Skin epidermis (tissue), 12 donors: ENCODE data around the gene HDAC11.

ENCODE experiments used
- H3K27ac ChIP-seq, 21 experiments: fragments of 200-600 bp; sonication (generic) in 11 of 21; one replicate each; pipeline ENCODE4 v1.5.0; 2020; ENCODE audit warnings: mild to moderate bottlenecking in 3 of 21, inconsistent platforms in 2 of 21, moderate library complexity in 2 of 21
- H3K4me3 ChIP-seq, 7 experiments: fragments of 200-600 bp; sonication (generic) in 2 of 7; one replicate each; pipeline ENCODE4 v1.5.0; 2020; ENCODE audit warnings: inconsistent platforms in 2 of 7, mild to moderate bottlenecking in 2 of 7, moderate library complexity in 1 of 7

HDAC11 gene

DNA sequence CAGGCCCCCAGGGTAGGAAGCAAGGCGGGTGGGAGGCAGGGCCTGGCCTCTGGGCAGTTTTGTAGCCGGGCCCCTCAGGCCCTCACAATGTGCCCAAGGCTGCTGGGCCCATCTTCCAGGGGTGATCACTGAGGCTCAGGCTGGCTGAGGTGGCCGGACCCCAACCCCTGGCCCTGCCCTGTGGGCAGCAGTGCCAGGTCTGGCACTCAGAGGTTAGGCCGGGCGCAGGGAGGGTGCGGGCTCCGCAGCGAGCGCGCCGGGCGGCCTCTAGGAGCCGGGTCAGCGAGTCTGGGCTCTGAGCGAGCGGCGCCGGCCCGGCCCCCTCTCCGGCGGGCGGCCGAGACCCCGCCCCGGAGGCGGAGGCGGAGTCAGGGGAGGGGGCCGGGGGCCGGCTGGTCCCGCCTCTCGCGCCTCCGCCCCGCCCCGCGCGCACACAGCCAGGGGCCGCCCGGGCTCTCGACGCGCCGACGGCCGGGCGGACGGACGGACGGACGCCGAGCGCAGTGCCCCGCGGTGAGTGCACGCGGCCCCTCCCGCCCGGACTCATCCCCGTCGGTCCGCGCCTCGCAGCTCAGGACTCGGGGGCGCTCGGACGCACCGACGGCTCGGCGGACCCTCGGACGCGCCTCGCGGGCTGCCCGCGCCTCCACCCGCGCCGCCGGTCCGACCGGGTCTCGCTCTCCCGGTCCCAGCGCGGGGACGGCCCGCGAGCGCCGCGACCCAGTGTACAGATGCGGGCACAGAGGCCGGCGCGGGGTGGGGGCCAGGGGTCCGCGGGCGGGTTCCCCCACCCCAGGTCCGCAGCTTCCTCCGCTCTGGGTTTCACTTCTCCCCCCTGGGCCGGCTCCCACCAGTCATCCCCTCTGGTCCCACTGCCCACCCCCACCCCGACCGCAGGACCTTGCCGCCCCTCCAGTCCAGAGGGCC lies 68.9 kb downstream of the HDAC11 start, which contains the start of gene FBLN2:
TSS of gene FBLN2 (plus strand) at position 430 of the 927 bp plus-strand sequence. CDS start 21,231 bp downstream, outside the sequence.
- H3K4me3 ChIP-seq = peak within 1 kb of the TSS; percentile 15 to 45 (median 39)
- H3K27ac ChIP-seq = peak within 1 kb of the TSS in 20 of 21 experiments; percentile 35 to 86 (median 72)

DNA sequence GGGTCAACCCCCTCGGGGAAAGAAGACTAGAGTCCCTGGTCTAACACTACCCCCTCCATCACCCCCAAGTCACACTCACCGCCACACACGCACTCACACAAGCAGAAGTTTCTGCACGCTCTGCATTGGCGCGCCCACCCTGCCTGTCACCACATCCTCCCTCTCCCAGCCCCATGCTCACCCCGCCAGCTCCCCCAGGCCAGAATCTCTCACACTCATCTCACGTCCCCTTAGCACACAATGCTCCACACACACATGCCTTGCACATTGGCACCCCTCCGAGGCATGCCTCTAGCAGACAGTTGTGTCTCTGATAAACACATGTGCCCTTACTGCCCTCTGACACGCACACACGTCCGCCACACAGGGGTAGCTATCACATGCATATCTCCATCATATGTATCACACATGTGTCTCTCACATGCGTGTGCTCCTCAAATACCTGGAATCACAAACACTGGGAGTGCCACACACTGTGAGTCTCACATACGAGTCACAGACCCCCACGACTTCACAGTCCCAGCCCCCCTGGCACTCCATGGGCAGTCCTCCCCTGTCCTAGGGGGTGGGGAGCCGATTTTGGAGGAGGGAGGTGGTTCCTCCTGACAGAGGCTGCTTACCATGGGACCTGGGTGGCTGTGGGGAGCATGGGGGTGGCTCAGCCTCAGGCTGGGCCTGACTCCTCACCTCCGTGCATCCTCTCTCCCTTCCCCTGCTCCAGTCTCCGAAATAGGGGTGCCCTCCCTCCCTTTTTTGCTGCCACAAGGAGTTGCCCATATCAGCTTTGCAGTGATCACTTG lies 69.7 kb downstream of the HDAC11 start:
- peak overlapping the region; percentile 15 to 45 (median 39) for H3K4me3 ChIP-seq
- peak overlapping the region in 19 of 21 experiments; percentile 3 to 86 (median 73) for H3K27ac ChIP-seq

DNA sequence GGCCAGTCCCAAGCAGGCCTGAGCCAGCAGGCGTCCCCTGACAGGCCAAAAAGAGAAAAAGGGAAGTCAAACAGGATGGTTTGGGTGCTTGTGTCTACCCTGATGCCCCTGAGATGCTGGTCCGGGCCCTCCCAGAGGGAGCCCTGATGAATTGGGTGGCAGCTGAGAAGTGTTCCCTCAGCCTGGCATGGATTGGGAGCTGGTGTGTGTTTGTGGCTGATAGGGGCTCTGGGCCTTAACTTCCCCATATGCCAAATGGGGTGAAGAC lies 70.3 kb downstream of the HDAC11 start:
- peak overlapping the region; percentile 1 to 45 (median 27) for H3K4me3 ChIP-seq

DNA sequence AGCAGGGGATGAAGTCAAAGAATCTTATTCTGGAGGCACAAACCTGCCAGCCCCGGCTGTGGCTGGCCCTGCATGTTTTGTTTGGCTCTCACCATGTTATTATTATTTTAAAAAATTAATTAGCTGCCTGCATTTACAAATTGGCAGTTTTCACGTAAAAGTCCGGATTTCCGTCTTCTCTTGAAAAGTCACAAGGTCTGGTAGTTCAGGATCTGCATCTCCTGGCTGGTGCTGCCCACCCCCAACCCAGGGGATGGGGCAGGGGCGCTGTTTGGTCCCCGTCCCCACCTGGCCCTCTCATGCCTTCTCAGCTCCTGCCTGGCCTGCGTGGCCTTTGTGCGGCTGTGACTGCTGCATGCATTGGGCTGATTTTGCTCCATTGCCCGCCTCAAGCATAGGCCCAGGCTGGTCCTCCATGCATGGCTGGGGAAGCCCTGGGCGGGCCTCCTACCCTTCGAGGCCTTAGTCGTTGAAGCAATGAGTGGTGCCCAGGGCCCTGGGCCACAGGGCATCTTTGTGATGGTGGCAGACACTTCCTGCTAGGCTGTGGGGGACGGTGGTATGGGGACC lies 70.8 kb downstream of the HDAC11 start:
- Histone ChIP-seq H3K27ac (peak overlapping the region in 10 of 21 experiments; percentile 3 to 85 (median 76)), H3K4me3 (peak overlapping the region in 6 of 7 experiments; percentile 1 to 45 (median 21))

More for the DNA sequence above, 70.3 kb downstream of the HDAC11 start:
- peak overlapping the region in 13 of 21 experiments; percentile 3 to 85 (median 70) for H3K27ac ChIP-seq

DNA sequence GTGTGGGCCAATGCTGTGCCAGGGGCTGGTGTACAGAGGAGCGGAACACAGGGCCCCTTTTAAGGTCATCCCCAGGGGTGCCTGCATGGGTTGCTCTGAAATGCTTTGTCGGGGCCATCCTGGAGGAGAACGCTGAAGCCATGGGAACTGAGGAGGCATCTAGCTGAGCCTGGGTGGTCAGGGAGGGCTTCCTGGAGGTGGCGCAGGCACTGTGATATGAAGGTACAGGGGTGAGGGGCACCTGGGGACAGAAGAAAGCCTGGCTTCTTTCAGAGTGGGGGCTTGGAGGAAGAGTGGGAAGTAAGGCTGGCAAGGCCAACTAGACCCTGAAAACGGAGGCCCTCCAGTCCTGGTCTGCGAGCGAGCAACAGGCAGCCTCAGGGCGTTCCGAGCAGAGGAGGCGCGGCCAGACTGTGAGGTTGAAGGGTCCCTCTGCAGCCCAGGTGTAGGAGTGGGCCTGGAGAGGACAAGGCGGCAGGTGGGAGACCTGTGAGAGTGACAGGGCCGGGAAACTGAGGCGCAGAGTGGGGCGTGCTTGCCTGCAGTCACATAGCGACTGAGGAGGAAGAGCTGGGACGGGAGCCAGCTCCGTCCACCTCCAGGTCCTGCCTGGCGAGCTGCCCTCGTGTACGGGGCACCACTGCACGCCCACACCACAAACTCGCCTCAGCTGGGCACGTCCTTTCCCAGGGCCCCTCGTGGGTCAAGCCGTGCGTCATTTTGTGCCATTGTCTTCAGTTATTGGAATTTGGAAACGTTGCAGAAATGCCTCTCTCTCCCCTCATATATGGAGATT lies 72.9 kb downstream of the HDAC11 start:
- Histone ChIP-seq H3K27ac (peak overlapping the region in 6 of 21 experiments; percentile 25 to 60 (median 34)), H3K4me3 (no peak overlapping the region)

DNA sequence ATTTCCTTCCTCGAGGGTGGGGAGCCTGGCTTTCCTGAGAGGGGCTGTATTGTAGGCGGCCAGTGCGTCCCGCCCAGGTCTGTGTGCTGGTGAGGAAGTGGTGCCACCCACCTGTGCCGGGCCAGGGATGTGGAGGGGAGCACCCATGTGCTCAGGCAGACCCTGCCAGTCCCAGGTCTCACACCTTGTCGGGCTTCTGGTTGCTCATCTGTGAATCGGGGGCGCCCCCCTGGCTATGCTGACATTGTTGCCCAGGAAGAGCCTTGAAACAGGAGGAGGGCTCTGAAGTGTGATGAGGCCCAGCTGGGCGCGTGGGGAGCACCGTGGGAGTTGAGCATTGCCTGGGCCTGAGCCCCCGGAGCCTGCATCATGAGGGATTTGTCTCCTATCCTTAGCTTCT lies 73.6 kb downstream of the HDAC11 start:
- H3K27ac ChIP-seq = peak overlapping the region in 5 of 21 experiments; percentile 5 to 68 (median 62)
- no peak overlapping the region for H3K4me3 ChIP-seq

DNA sequence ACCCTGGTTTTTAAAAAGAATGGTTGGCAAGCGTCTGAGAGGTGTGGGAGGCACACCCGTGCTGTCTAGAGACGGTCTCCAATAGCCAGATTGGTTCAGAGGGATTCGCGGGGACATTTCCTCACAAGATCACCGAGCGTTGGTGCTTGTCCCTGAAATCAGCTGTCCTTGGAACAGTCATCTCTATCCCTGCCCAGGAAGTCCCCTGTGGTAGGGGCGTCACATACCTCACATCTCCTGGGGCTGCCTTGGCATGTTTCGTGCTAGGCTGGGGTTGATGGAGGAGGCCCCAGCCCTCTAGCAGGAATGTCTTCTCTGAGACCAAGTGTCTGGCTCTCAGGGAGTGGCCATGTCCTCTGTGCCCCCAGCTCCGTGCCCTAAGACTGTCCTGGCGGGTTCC lies 75.6 kb downstream of the HDAC11 start:
- no peak overlapping the region for H3K4me3 ChIP-seq
- peak overlapping the region in 9 of 21 experiments; percentile 18 to 71 (median 29) for H3K27ac ChIP-seq
